Mesendoderm (in vitro differentiated cells): ENCODE data around the gene LYRM4.

ENCODE experiments used
- DNase-seq: peaks from one replicate; pipeline ENCODE4 v3.0.0; 2013
- H2AK5ac ChIP-seq: 2 replicates; pipeline ENCODE4 v1.6.1; 2013; ENCODE audit warnings: low read length, inconsistent platforms
- H2BK120ac ChIP-seq: 2 replicates; pipeline ENCODE4 v1.6.1; 2013; ENCODE audit warnings: low read depth, mild to moderate bottlenecking, low read length, moderate library complexity, mixed read lengths
- H2BK15ac ChIP-seq: replicated peaks from 2 replicates; pipeline ENCODE4 v1.6.1; 2013; ENCODE audit warnings: low read depth, mild to moderate bottlenecking, moderate library complexity
- H2BK5ac ChIP-seq: 2 replicates; pipeline ENCODE4 v1.6.1; 2013; ENCODE audit warnings: low read length, inconsistent platforms
- H3K18ac ChIP-seq: 2 replicates; pipeline ENCODE4 v1.6.1; 2013; ENCODE audit warnings: mild to moderate bottlenecking, low read length, mixed read lengths
- H3K23ac ChIP-seq: one replicate; pipeline ENCODE4 v1.6.1; 2013; ENCODE audit warnings: low read length
- H3K27ac ChIP-seq: 2 replicates; pipeline ENCODE4 v1.5.1; 2013; ENCODE audit warnings: low read depth, mild to moderate bottlenecking, inconsistent platforms, low read length, moderate library complexity
- H3K27me3 ChIP-seq: 2 replicates; pipeline ENCODE4 v1.6.1; 2013; ENCODE audit warnings: low read length, control low read depth, mild to moderate bottlenecking, inconsistent platforms; ENCODE audit not compliant: insufficient read depth, poor library complexity
- H3K36me3 ChIP-seq: 2 replicates; pipeline ENCODE4 v1.6.1; 2013; ENCODE audit warnings: low read length, inconsistent platforms; ENCODE audit not compliant: control insufficient read depth, insufficient read depth
- H3K4ac ChIP-seq: one replicate; pipeline ENCODE4 v1.6.1; 2013; ENCODE audit warnings: low read depth, mild to moderate bottlenecking, low read length, moderate library complexity
- H3K4me1 ChIP-seq: 2 replicates; pipeline ENCODE4 v1.6.1; 2013; ENCODE audit warnings: low read depth, low read length, inconsistent platforms; ENCODE audit not compliant: control insufficient read depth
- H3K4me2 ChIP-seq: 2 replicates; pipeline ENCODE4 v1.6.1; 2013; ENCODE audit warnings: low read length
- H3K4me3 ChIP-seq: 2 replicates; pipeline ENCODE4 v1.5.1; 2013; ENCODE audit warnings: mild to moderate bottlenecking, low read length
- H3K56ac ChIP-seq: one replicate; pipeline ENCODE4 v1.6.1; 2013; ENCODE audit warnings: low read length
- H3K79me1 ChIP-seq: 2 replicates; pipeline ENCODE4 v1.6.1; 2013; ENCODE audit warnings: low read length, inconsistent platforms
- H3K79me2 ChIP-seq: 2 replicates; pipeline ENCODE4 v1.6.1; 2013; ENCODE audit warnings: mild to moderate bottlenecking, low read length; ENCODE audit not compliant: control insufficient read depth, insufficient read depth
- H3K9ac ChIP-seq: 2 replicates; pipeline ENCODE4 v1.6.1; 2013; ENCODE audit warnings: low read length, inconsistent platforms
- H4K5ac ChIP-seq: one replicate; pipeline ENCODE4 v1.6.1; 2013; ENCODE audit warnings: low read length
- H4K8ac ChIP-seq: one replicate; pipeline ENCODE4 v1.6.1; 2013; ENCODE audit warnings: low read depth, mild to moderate bottlenecking, control low read depth, low read length, moderate library complexity
- WGBS: extraction: QIAGEN DNeasy Blood & Tissue Kit; methylation state at CpG from one replicate; pipeline ENCODE4 v1.1.7; 2013; ENCODE audit warnings: low lambda C conversion rate, missing lambda C conversion rate; ENCODE audit not compliant: insufficient coverage; ENCODE audit errors: extremely low coverage; 5-methylcytosine and 5-hydroxymethylcytosine counted together

The LYRM4 gene

DNA sequence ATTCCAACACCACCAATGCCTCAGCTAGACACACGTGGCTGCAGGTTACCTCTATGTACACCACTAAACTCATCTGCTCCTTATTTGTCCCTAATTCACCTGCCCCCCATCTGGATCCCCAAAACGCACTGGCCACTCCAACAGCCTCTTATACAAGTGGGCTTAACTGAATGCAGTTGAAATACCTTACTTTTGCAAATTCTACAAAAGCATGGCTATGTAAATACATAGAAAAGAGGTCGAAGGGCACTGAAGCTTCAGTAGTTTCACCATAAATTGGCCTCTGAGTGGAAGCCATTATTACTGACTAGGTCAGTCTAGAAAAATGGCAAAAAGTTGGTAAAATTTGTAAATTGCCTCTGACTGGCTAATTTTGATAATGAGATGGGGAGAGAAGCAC lies 186.8 kb downstream of the LYRM4 start:
- Histone ChIP-seq H3K4me3 (no peak overlapping the region), H3K4ac (no peak overlapping the region), H3K9ac (no peak overlapping the region), H2BK120ac (no peak overlapping the region), H3K79me2 (no peaks in the 10 kb centered on the region), H2BK15ac (no peak overlapping the region), H3K27me3 (no peaks in the 10 kb centered on the region), H3K27ac (no peak overlapping the region), H4K5ac (no peak overlapping the region), H3K56ac (no peak overlapping the region), H3K79me1 (no peaks in the 10 kb centered on the region), H3K4me2 (no peak overlapping the region), H3K4me1 (no peaks in the 10 kb centered on the region), H3K18ac (no peak overlapping the region), H2BK5ac (no peak overlapping the region), H3K36me3 (no peaks in the 10 kb centered on the region), H4K8ac (no peak overlapping the region), H2AK5ac (no peak overlapping the region), H3K23ac (no peak overlapping the region)
- no CpG with 5 or more reads among the region's 3 CpGs for WGBS
- DNase-seq: no peak

DNA sequence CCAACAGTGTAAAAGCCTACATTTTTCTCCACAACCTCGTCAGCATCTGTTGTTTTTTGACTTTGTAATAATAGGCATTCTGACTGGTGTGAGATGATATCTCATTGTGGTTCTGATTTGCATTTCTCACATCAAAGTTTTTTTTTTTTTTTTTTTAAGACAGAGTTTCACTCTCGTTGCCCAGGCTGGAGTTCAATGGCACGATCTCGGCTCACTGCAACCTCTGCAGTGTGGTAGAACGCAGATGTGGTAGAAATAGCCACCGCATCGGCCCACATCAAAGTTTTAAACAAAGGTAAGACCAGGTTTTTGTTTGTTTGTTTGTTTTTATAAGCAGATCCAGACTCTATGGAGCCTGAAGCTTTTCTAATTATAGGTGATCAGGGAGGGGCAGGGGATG lies 188.3 kb downstream of the LYRM4 start:
- Histone ChIP-seq H2AK5ac (no peak overlapping the region), H4K8ac (no peak overlapping the region), H3K18ac (no peak overlapping the region), H3K9ac (no peak overlapping the region), H3K79me1 (no peaks in the 10 kb centered on the region), H3K56ac (no peak overlapping the region), H2BK5ac (no peak overlapping the region), H3K36me3 (no peaks in the 10 kb centered on the region), H3K23ac (no peak overlapping the region), H3K27ac (no peak overlapping the region), H3K4me1 (no peaks in the 10 kb centered on the region), H2BK15ac (no peak overlapping the region), H4K5ac (no peak overlapping the region), H3K79me2 (no peaks in the 10 kb centered on the region), H3K27me3 (no peaks in the 10 kb centered on the region), H2BK120ac (no peak overlapping the region), H3K4me3 (no peak overlapping the region), H3K4ac (no peak overlapping the region), H3K4me2 (no peak overlapping the region)
- WGBS: no CpG with 5 or more reads among the region's 7 CpGs
- no peak for DNase-seq

DNA sequence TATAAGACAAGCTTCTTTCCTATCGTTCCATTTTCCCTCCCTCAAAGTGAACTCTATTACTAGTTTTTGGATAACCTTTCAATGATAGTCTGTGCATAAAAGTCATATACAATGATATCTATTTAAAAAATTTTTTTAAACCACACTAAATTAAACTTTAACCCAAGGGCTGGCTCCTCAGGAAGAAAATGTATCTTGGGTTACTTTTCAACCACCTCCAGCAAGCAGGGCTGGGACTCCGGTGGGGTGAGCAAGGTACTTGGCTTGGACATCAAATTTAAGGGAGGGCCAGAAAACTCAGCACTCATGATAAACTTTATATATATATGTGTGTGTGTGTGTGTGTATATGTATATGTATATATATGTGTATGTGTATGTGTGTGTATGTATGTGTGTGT lies 189.5 kb downstream of the LYRM4 start:
- no CpG with 5 or more reads among the region's 2 CpGs for WGBS

DNA sequence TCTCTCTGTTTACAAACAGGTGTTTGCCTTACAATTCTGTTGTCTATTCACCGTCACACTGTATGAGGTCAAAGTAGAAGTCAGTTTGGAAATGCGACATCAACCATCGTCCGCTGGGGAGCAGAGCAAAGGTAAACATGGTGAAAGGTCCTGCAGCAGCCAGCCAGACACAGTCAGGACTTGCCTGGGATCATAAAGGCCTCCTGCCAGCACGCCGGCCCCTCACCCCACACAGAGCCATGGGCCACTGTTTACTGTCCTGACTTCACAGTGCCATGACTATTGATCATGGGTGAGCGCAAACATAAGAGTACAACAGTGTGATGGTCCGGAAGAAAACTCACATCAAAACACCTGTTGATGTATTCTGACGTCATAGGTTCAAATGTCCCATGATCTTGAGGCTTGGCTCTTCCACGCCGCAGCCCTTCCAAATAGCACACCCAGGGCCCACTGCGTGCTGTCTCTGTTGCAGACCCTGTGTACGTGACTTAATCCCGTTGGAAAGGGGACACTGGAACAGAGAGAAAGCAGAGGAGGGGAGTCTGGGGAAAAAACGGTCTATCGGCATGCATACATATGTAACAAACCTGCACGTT lies 192.5 kb downstream of the LYRM4 start:
- H3K23ac ChIP-seq: no peak overlapping the region
- H2BK5ac ChIP-seq: no peak overlapping the region
- no CpG with 5 or more reads among the region's 17 CpGs for WGBS
- no peak overlapping the region for H2BK15ac ChIP-seq
- H2AK5ac ChIP-seq: no peak overlapping the region
- H3K4me2 ChIP-seq: no peak overlapping the region
- H2BK120ac ChIP-seq: no peak overlapping the region
- no peaks in the 10 kb centered on the region for H3K79me1 ChIP-seq
- H3K4me1 ChIP-seq: no peaks in the 10 kb centered on the region
- H3K36me3 ChIP-seq: no peaks in the 10 kb centered on the region
- H3K79me2 ChIP-seq: no peaks in the 10 kb centered on the region
- no peaks in the 10 kb centered on the region for H3K27me3 ChIP-seq
- no peak for DNase-seq
- H3K9ac ChIP-seq: no peak overlapping the region
- no peak overlapping the region for H3K4me3 ChIP-seq
- no peak overlapping the region for H3K56ac ChIP-seq
- no peak overlapping the region for H3K4ac ChIP-seq
- H3K27ac ChIP-seq: no peak overlapping the region
- no peak overlapping the region for H4K8ac ChIP-seq
- no peak overlapping the region for H4K5ac ChIP-seq
- no peak overlapping the region for H3K18ac ChIP-seq

More for the DNA sequence above, 189.5 kb downstream of the LYRM4 start:
- no peaks in the 10 kb centered on the region for H3K27me3 ChIP-seq
- no peak overlapping the region for H2BK5ac ChIP-seq
- no peak overlapping the region for H4K5ac ChIP-seq
- no peak overlapping the region for H4K8ac ChIP-seq
- H3K79me1 ChIP-seq: no peaks in the 10 kb centered on the region
- no peak overlapping the region for H2BK15ac ChIP-seq
- DNase-seq: no peak
- no peak overlapping the region for H3K56ac ChIP-seq
- no peak overlapping the region for H2BK120ac ChIP-seq
- no peak overlapping the region for H3K9ac ChIP-seq
- H3K4me1 ChIP-seq: no peaks in the 10 kb centered on the region
- H3K4me2 ChIP-seq: no peak overlapping the region
- H3K23ac ChIP-seq: no peak overlapping the region
- H3K18ac ChIP-seq: no peak overlapping the region
- no peak overlapping the region for H3K4ac ChIP-seq
- no peaks in the 10 kb centered on the region for H3K79me2 ChIP-seq
- H2AK5ac ChIP-seq: no peak overlapping the region
- H3K36me3 ChIP-seq: no peaks in the 10 kb centered on the region
- no peak overlapping the region for H3K27ac ChIP-seq
- no peak overlapping the region for H3K4me3 ChIP-seq

DNA sequence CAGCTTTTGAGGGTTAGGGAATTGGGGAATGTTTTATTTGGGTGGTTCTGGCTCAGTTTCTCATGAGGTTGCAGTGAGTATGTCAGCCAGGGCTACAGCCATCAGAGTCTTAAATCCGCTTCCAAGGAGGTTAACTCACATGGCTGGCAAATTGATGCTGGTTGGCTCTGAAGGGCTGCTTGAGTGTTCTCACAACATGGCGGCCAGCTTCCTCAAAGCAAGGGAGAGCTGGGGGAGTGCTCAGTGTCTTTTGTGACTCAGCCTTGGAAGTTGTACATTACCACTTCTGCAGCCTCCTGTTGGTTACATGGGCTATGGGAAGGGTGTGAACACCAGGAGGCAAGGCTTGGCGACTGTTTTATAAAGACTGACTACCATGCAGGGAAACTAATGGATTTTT lies 193.4 kb downstream of the LYRM4 start:
- H3K4ac ChIP-seq: no peak overlapping the region
- H3K4me1 ChIP-seq: no peaks in the 10 kb centered on the region
- no peak overlapping the region for H4K8ac ChIP-seq
- no peak overlapping the region for H2BK120ac ChIP-seq
- H3K9ac ChIP-seq: no peak overlapping the region
- H3K18ac ChIP-seq: no peak overlapping the region
- no CpG with 5 or more reads among the region's 3 CpGs for WGBS
- H3K4me3 ChIP-seq: no peak overlapping the region
- H2BK15ac ChIP-seq: no peak overlapping the region
- H4K5ac ChIP-seq: no peak overlapping the region
- no peak for DNase-seq
- no peak overlapping the region for H3K56ac ChIP-seq
- H3K23ac ChIP-seq: no peak overlapping the region
- no peaks in the 10 kb centered on the region for H3K79me1 ChIP-seq
- no peak overlapping the region for H3K4me2 ChIP-seq
- no peak overlapping the region for H2AK5ac ChIP-seq
- H2BK5ac ChIP-seq: no peak overlapping the region
- no peaks in the 10 kb centered on the region for H3K36me3 ChIP-seq
- no peaks in the 10 kb centered on the region for H3K27me3 ChIP-seq
- H3K27ac ChIP-seq: no peak overlapping the region
- no peaks in the 10 kb centered on the region for H3K79me2 ChIP-seq

DNA sequence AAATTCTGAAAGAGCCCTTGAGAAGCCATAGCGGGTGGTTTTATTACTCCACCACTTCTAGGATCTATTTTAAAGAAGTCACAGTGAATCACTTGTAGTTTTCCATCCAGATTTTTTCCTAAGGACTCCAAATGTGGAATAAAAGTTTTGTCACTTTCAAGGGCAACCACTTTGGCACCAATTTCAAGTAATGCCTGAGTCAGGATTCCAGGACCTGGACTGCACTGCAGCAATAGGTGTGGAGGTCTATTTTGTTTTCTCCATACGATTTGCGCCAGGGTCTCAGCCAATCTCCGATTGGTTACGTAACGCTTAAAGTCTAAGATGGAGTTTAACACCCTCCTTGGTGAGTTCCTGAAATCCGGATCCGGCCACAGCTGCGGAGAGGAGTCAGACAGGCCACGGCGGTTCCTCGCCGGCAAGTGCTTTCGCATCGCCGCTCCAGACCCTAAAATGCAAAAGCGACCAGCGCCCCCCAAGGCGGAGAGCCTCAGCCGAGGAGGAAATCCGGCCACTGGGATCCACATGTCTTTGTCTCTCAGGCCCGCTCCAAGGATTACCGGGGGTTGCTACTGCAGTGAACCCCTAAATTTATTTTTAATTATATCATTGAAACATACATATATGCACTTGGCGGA lies 194.2 kb downstream of the LYRM4 start:
- H3K79me2 ChIP-seq: no peaks in the 10 kb centered on the region
- H3K27ac ChIP-seq: no peak overlapping the region
- DNase-seq: no peak
- H2BK5ac ChIP-seq: no peak overlapping the region
- no peak overlapping the region for H3K18ac ChIP-seq
- H3K27me3 ChIP-seq: no peaks in the 10 kb centered on the region
- no peak overlapping the region for H3K4ac ChIP-seq
- no peak overlapping the region for H3K23ac ChIP-seq
- H3K36me3 ChIP-seq: no peaks in the 10 kb centered on the region
- no peaks in the 10 kb centered on the region for H3K79me1 ChIP-seq
- no peak overlapping the region for H3K4me2 ChIP-seq
- no peak overlapping the region for H4K5ac ChIP-seq
- no peak overlapping the region for H2AK5ac ChIP-seq
- H4K8ac ChIP-seq: no peak overlapping the region
- WGBS: no CpG with 5 or more reads among the region's 24 CpGs
- H3K9ac ChIP-seq: no peak overlapping the region
- H3K4me1 ChIP-seq: no peaks in the 10 kb centered on the region
- no peak overlapping the region for H2BK120ac ChIP-seq
- H2BK15ac ChIP-seq: no peak overlapping the region
- no peak overlapping the region for H3K56ac ChIP-seq
- no peak overlapping the region for H3K4me3 ChIP-seq
